ENCODE data around the gene GIMAP5. TPM values are rescaled to one million over a fixed set of nuclear protein-coding genes. Genes with fewer than 3 reads are reported as not detected.

Gene GIMAP5
- 10 to 100 TPM; 16.8 to 43.3 (median 32.5) TPM for total RNA-seq

GRCh38 chr7:150737265-150738055 is at the start of gene GIMAP5:
GIMAP5 (plus strand) TSS chr7:150737418; CDS start chr7:150740885, 3,467 bp downstream.
- Histone ChIP-seq H3K36me3 (peaks cover 0 to 11% of the 10 kb centered on the region in 2 donors), H3K27me3 (peaks cover 3% of the 10 kb centered on the region), H3K27ac (peak within 1 kb of the TSS in 3 of 4 donors; percentile 65 to 78 (median 69)), H3K9me3 (no peaks in the 10 kb centered on the region), H3K4me1 (peaks cover 0 to 18% (median 0%) of the 10 kb centered on the region in 3 donors), H3K4me3 (peak within 1 kb of the TSS; percentile 37 to 50)
- peak; percentile 47 for ATAC-seq
- TF ChIP-seq EP300 (IDR thresholded peaks at IDR 0.05) = no peak
- no peak for TF ChIP-seq CTCF (IDR thresholded peaks at IDR 0.05)
- no peak for TF ChIP-seq POLR2AphosphoS5 (IDR thresholded peaks at IDR 0.05)
- peak in 1 of 2 donors; percentile 15 for TF ChIP-seq POLR2A (IDR thresholded peaks at IDR 0.05)
- WGBS, 2 donors (ENCODE audit: low coverage in 1 of 2) = 43 to 73% methylated on average over 5 to 9 of the region's 14 CpGs

GRCh38 chr7:150688630-150689029 is 48.6 kb upstream of the GIMAP5 start:
- 100% methylated on average over 1 of the region's 6 CpGs; no CpG with 5 or more reads in 1 of the 2 donors for WGBS, 2 donors (ENCODE audit: low coverage in 1 of 2)
- ATAC-seq = no peak
- H3K27ac ChIP-seq = no peak overlapping the region
- H3K36me3 ChIP-seq = peaks cover 0 to 25% of the 10 kb centered on the region in 2 donors
- H3K9me3 ChIP-seq = no peaks in the 10 kb centered on the region
- peaks cover 0 to 8% (median 0%) of the 10 kb centered on the region in 3 donors for H3K4me1 ChIP-seq
- TF ChIP-seq POLR2A (IDR thresholded peaks at IDR 0.05) (no peak), CTCF (IDR thresholded peaks at IDR 0.05) (no peak), EP300 (IDR thresholded peaks at IDR 0.05) (no peak), POLR2AphosphoS5 (IDR thresholded peaks at IDR 0.05) (no peak)
- no peak overlapping the region for H3K4me3 ChIP-seq
- H3K27me3 ChIP-seq = no peaks in the 10 kb centered on the region

- no peak overlapping the region for H3K27ac ChIP-seq
- no peaks in the 10 kb centered on the region for H3K4me1 ChIP-seq
- H3K9me3 ChIP-seq = peaks cover 0 to 38% (median 0%) of the 10 kb centered on the region in 3 donors
- TF ChIP-seq CTCF (IDR thresholded peaks at IDR 0.05) = no peak
- TF ChIP-seq EP300 (IDR thresholded peaks at IDR 0.05) = no peak
- TF ChIP-seq POLR2A (IDR thresholded peaks at IDR 0.05) = no peak
- TF ChIP-seq POLR2AphosphoS5 (IDR thresholded peaks at IDR 0.05) = no peak
- ATAC-seq = no peak
- no peak overlapping the region for H3K4me3 ChIP-seq
- no peaks in the 10 kb centered on the region for H3K27me3 ChIP-seq
- WGBS, 2 donors (ENCODE audit: low coverage in 1 of 2) = 50 to 54% methylated on average over 2 of the region's 2 CpGs
- peaks cover 0 to 15% of the 10 kb centered on the region in 2 donors for H3K36me3 ChIP-seq
These were observed 41.6 kb upstream of the GIMAP5 start for GRCh38 chr7:150695654-150696053.

- TF ChIP-seq POLR2A (IDR thresholded peaks at IDR 0.05) (no peak), EP300 (IDR thresholded peaks at IDR 0.05) (no peak), CTCF (IDR thresholded peaks at IDR 0.05) (no peak), POLR2AphosphoS5 (IDR thresholded peaks at IDR 0.05) (no peak)
- no peaks in the 10 kb centered on the region for H3K27me3 ChIP-seq
- no peaks in the 10 kb centered on the region for H3K4me1 ChIP-seq
- H3K4me3 ChIP-seq = no peak overlapping the region
- H3K9me3 ChIP-seq = peaks cover 0 to 72% (median 3%) of the 10 kb centered on the region in 3 donors
- no peak overlapping the region for H3K27ac ChIP-seq
- no peaks in the 10 kb centered on the region for H3K36me3 ChIP-seq
- 79% methylated on average over 1 of the region's 1 CpG; no CpG with 5 or more reads in 1 of the 2 donors for WGBS, 2 donors (ENCODE audit: low coverage in 1 of 2)
- no peak for ATAC-seq
These were observed 34.0 kb upstream of the GIMAP5 start for GRCh38 chr7:150703209-150703608.

All from gastroesophageal sphincter (tissue), 4 donors.